ENCODE results near the gene AFAP1.

Gene AFAP1

DNA sequence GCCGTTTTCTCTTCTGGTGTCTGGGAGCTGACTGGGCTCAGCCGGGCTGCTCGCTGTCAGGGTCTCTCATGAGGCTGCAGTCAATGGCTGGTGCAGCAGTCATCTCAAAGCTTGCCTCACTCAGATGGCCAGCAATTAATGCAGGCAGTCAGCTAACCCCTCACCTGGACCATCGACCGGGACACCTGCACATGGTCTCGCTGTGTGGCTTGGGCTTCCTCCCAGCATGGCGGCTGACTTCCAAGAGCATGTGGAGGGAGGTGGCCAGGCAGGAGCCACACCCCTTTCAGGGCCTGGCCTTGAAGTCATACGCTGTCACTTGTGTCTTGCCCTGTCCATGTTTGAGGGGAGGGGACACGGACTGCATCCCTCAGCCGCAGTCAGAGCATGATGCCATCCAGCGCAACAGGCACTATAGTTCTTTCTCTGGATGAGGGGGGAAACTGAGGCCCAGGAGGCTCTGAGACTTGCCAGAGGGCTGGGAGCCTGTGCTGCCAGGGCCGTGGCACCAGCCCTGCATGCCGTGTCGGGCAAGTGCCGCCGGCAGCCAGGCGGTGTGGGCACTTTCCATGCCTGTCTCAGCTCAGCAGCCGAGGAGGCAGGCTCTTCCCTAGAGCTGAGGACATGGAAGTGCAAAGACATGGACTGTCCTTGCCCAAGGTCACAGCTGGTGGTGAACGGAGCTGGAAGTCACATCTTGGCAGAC lies 201.8 kb downstream of the AFAP1 start:
- DNase-seq (ENCODE audit: low spot score): no peak

- no peak for DNase-seq (ENCODE audit: low spot score)
Measured at GRCh38 chr4:7737268-7737645, 202.4 kb downstream of the AFAP1 start.

- DNase-seq (ENCODE audit: low spot score): peak; percentile 42
Measured at GRCh38 chr4:7736436-7737267, 203.0 kb downstream of the AFAP1 start.

GRCh38 chr4:7735961-7736360 lies 203.7 kb downstream of the AFAP1 start:
- DNase-seq (ENCODE audit: low spot score): no peak

DNA sequence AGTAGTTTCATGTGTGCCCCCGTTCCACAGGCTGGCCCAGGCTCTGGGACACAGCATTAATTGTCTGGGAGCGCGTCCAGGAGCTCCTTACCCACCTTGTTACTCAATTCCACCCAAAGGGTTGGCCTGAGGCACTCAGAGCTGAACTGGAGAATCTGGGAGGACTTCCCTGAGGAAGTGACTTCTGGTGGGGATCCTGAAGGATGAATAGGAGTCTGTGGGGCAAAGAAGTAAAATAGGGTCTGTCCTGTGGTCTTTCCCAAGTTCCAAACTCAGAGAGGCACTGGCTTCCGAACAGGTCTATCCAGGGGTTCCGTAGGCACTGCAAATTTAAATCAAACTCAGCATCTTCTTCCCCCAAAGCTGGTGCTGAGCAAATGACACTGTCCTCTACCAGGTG lies 204.3 kb downstream of the AFAP1 start:
- no peak for DNase-seq (ENCODE audit: low spot score)

- no peak for DNase-seq (ENCODE audit: low spot score)
Measured at GRCh38 chr4:7734651-7735260, 204.9 kb downstream of the AFAP1 start.

DNA sequence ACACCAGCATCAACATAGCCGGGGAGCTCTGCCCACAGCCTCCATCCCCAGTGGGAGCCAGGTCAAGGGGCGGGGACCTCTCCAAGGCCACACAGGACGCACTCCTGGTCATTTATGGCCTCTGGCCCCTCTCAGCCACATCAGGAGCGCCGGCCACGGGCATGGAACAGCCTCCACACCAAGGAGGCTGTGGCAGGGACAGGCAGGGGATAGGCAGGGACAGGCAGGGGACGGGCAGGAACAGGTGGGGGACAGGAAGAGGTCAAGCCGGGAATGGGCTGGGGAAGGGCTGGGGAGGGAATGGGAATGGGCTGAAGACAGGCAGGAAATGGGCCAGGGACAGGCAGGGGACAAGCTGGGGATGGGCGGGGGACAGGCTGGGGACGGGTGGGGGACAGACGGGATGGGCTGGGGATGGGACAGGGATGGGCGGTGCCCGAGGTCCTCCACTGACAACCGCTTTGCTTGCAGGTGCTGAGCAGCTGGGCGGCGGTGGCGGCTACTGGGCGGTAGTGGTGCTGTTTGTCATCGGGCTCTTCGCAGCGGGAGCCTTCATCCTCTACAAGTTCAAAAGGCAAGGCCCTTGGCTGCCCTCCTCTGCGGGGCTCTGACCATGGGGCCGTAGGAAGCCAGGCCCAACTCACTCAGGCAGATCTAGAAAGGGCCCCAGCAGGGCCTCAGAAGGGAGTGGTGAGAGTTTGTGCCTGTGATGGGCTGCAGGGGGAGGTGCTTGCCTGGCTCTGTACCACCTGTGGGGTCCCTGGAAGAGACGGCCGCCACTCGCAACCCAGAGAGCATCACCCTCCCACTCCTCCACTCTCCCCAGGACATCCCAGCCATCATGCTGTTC lies 205.6 kb downstream of the AFAP1 start:
- DNase-seq (ENCODE audit: low spot score): no peak

DNA sequence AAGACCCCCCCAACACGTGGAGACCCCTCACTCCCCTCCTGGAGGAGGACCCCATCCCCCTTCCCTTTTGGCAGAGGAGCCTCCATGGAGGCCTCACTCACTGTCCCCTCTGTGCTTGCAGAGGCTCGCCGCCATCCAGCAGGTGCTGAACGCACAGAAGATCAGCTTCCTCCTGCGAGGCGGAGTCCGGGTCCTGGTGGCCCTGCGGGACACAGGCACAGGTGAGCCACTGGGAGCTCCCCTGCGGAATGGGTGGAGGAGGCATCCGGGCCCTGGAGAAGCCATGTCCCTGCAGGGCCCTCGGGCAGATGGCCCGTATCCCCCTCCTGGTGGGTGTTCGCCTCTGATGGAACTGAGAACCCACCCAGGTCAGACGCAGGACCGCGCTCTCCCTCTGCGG lies 206.5 kb downstream of the AFAP1 start:
- no peak for DNase-seq (ENCODE audit: low spot score)

DNA sequence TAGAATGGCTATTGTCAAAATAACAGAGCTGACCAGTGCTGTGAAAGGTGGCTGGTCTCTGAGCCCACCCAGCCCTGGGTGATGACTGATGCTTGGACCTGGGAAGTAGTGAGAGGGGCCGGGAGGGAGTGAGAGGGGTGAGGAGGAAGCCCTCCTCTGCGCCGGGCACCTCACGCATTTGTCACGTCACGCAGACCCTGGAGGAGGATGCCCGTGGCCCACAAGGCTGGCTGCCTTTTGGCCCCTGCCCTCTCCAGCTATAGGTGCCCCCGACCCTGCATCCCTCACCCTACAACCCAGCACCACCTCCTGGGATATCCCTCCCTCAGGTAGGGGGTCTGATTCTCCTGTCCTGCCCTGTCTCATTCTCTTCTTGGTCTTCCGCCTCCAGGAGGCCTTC lies 207.4 kb downstream of the AFAP1 start:
- no peak for DNase-seq (ENCODE audit: low spot score)

DNA sequence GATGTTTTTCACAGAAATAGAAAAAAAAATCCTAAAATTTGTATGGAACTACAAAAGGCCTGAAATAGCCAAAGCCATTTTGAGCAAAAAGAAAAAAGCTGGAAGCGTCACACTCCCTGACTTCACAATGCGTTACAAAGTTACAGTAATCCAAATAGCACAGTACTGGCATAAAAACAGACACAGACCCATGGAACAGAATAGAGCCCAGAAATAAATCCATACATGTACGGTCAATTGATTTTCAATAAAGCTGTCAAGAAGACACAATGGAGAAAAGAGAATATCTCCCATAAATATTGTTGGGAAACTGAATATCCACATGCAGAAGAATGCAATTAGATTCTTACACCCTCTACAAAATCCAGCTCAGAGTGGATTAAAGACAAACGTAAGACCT lies 208.2 kb downstream of the AFAP1 start:
- DNase-seq (ENCODE audit: low spot score): no peak

DNA sequence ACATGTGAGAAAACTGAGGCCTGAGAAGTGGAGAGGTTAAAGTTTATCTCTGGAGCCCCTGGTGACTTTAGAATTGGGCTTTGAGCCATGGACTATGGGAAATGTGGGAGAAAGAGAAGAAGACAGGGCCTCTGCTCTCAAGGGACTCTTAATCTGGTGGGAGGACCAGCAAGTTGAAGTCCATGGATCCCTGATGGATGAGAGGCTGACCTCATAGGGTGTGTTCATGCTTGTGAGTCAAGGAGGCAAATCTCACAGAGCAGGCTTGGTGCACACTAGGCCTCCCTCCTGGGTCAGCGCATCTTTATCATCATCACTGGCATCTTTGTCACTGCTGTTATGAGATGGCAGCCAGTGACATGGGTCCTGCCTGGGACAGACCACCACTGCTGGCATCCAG lies 211.9 kb downstream of the AFAP1 start:
- no peak for DNase-seq (ENCODE audit: low spot score)

DNA sequence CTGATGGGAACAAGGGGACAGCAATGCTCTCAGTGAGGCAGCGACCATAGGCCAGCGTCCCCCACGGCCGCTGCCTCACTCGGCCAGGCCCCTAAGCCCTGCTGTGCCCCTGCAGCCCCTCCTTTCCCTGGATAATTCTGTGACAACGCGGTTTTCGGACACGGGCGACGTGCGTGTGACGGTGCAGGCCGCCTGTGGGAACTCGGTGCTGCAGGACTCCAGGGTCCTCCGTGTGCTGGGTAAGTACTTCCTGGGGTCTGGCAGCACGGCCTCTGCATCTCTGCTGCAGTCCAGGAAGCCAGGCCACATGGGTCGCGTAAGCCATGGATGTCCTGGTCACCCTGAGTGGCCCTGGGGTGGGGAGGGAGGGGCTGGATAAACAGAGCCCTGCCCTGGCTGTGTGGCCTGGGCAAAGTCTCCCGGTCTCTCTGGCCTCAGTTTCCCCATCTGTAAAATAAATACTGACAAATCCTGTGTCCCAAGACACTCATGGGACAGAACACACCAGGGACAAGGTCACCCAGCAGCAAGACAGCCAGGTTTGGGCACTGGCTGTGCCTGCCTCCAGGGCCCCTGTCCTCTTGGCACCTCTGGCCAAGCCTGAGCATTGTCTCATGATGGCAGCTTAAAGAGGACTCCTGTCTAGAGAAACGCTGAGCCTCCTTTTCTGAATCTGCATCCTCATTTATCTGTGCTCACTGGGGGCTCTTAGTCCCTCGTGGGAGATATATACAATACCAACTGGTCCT lies 212.8 kb downstream of the AFAP1 start:
- DNase-seq (ENCODE audit: low spot score): no peak

- no peak for DNase-seq (ENCODE audit: low spot score)
Measured at GRCh38 chr4:7725951-7726350, 213.7 kb downstream of the AFAP1 start.

GRCh38 chr4:7723625-7724024 lies 216.0 kb downstream of the AFAP1 start:
- no peak for DNase-seq (ENCODE audit: low spot score)

DNA sequence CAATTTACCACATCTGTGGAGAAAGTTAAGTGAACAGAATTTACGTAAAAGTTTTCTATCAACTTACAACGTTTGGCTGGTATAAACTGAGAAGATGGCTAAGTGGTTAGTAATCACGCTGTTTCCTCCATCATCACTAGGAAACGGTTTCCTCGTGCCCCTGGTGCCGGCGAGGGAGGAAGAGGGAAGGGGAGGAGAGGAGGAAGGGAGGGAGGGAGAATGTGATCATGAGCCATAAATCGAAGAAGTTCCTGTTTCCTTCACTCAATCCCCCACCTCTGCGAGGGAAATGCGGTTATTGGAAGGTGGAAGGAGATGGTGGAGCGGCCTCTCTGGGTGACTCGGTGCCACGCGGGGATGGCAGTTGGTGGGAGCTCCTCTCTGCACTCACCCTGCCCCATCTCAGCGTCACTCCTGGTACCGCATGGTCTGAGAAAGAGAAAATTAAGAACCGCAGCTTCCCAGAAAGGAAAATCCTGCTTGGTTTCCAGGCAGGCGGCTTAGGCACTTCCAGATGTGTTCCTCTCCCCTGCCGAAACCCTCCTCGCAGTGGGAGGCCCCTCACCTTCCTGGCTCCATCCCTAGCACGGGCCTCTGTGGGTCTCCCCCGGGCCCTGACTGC lies 216.8 kb downstream of the AFAP1 start:
- peak; percentile 38 for DNase-seq (ENCODE audit: low spot score)

DNA sequence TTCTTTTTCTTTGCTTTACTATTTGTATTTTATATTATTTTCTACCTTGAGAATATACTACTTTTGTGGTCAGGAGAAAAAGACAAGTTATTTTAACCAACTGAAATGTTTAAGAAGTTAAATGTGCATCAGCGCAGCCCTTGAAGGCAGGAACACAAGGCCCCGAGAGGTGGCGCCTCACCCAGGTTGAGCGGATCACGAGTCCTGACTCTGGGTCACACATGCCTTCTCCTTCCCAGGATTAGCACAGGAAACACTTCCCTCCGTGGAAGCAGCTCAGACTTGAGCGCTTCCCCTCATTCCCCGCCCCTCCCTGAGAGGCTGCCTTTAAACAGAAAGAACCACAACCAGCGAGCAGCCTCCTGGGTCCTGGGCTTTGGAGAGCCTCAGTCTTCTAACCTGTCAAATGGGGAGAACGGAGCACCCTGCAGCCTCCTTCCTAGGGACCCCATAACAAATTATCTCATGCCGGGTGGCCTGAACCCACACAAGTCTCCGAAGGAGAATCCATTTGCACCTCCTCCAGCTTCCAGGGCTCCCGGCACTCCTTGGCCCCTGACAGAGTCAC lies 217.6 kb downstream of the AFAP1 start:
- DNase-seq (ENCODE audit: low spot score): peak; percentile 52

DNA sequence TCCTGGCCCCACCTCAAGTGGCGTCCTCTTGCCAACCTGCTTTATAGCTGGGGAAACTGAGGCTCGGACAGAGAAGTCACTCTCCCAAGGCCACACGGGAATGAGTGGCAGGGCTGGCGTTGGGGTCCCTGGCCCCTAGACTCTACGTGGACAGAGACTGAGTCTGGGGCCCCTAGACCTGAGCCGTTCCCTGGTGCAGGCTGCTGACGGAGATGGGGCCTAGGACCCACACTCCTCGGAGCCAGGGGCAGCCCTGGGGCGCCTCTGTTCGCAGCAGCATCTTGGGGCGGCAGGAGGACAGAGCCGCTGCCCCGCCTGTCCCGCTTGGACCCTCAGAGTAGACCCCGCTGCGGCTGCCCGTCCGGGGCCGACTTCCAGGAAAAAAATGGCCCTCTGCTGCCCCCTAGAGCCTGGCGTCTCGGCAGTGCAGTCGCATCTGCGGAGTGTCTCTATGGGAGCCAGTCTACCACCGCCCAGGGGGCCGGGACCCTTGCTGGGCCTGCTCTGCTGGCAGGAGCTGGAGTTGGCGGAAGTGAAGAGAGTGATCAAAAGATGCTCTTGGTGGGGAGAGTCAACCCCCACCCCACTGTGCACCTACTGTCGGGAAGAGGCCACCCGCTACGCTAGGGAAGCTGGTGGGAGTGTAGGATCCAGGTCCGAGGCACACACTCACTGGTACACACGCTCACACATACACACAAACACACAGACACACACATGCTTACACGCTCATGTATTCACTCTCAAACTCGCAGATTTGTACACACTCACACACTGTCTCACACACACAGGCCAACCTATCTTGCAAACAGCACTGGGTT lies 220.1 kb downstream of the AFAP1 start:
- peak; percentile 51 for DNase-seq (ENCODE audit: low spot score)

DNA sequence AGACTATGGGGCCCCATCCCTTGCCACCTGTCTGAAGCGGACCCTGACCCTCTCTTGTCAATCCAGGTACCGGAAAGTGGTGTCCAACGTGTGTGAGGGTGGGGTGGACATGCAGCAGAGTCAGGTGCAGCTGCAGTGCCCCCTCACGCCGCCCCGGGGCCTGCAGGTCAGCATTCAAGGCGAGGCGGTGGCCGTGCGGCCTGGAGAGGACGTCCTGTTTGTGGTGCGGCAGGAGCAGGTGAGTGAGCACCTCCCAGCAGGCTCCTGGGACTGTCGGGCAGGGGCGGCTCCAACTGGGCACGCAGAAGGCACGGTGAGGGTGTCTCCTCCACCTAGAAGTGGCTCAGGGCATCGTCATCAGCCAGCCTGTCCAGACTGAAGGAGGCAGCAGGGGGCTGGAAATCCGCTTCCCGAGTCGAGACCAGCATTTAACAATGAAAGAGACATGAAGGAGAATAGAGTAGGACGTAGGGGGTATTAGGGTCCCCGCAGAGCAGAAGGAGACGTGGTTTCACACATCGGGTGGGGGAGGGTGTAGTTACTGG lies 221.6 kb downstream of the AFAP1 start:
- DNase-seq (ENCODE audit: low spot score): no peak

GRCh38 chr4:7717161-7717560 lies 222.5 kb downstream of the AFAP1 start:
- no peak for DNase-seq (ENCODE audit: low spot score)

All from kidney capillary endothelial cell (primary cell).